OCI-LY1 (cell line): ENCODE measurements around the gene PDE12.

ENCODE experiments used
- H2AFZ ChIP-seq: fragments of 200-600 bp; sonication (generic), shearing (Covaris generic); 2 replicates; pipeline ENCODE4 v1.6.0; 2014; ENCODE audit warnings: antibody characterized with exemption, mild to moderate bottlenecking, low read length
- H3F3A ChIP-seq: fragments of 200-600 bp; sonication (generic), shearing (Covaris generic); 2 replicates; pipeline ENCODE4 v1.6.0; 2014; ENCODE audit warnings: mild to moderate bottlenecking, antibody characterized with exemption, low read length, moderate library complexity; ENCODE audit not compliant: insufficient read depth
- H3K27ac ChIP-seq: fragments of 200-600 bp; sonication (generic); 2 replicates; pipeline ENCODE4 v1.5.1; 2014; ENCODE audit warnings: low read length, mixed run types, mild to moderate bottlenecking, low read depth; ENCODE audit not compliant: poor library complexity, severe bottlenecking
- H3K27me3 ChIP-seq: fragments of 200-600 bp; sonication (generic); 2 replicates; pipeline ENCODE4 v1.6.0; 2014; ENCODE audit warnings: antibody characterized with exemption, mild to moderate bottlenecking, low read length, moderate library complexity; ENCODE audit not compliant: insufficient read depth
- H3K36me3 ChIP-seq: fragments of 200-600 bp; sonication (generic); 2 replicates; pipeline ENCODE4 v1.6.1; 2014; ENCODE audit warnings: mild to moderate bottlenecking, antibody characterized with exemption, low read length, moderate library complexity, mixed read lengths; ENCODE audit not compliant: insufficient read depth
- H3K4me1 ChIP-seq: fragments of 200-600 bp; sonication (generic); 2 replicates; pipeline ENCODE4 v1.5.1; 2014; ENCODE audit warnings: mild to moderate bottlenecking, low read length, moderate library complexity; ENCODE audit not compliant: insufficient read depth, severe bottlenecking
- H3K4me2 ChIP-seq: fragments of 200-600 bp; sonication (generic), shearing (Covaris generic); 2 replicates; pipeline ENCODE4 v1.6.1; 2014; ENCODE audit warnings: low read length
- H3K4me3 ChIP-seq: fragments of 200-600 bp; sonication (generic); 2 replicates; pipeline ENCODE4 v1.5.1; 2014; ENCODE audit warnings: low read length, low read depth, mild to moderate bottlenecking, mixed read lengths; ENCODE audit not compliant: poor library complexity, severe bottlenecking
- H3K79me2 ChIP-seq: fragments of 200-600 bp; shearing (Covaris generic); 2 replicates; pipeline ENCODE4 v1.6.1; 2016; ENCODE audit warnings: mixed run types, low read length, mixed read lengths; ENCODE audit not compliant: insufficient read depth
- H3K9ac ChIP-seq: fragments of 200-600 bp; sonication (generic), shearing (Covaris generic); 2 replicates; pipeline ENCODE4 v1.6.1; 2014; ENCODE audit warnings: mild to moderate bottlenecking, low read length, mixed read lengths
- H3K9me2 ChIP-seq: fragments of 200-600 bp; sonication (generic), shearing (Covaris generic); 2 replicates; pipeline ENCODE4 v1.6.1; 2014; ENCODE audit warnings: low read depth, mild to moderate bottlenecking, low read length, mixed read lengths
- H3K9me3 ChIP-seq: fragments of 200-600 bp; shearing (Covaris generic); 2 replicates; pipeline ENCODE4 v1.6.1; 2014; ENCODE audit warnings: low read length, mixed read lengths
- H4K20me1 ChIP-seq: fragments of 200-600 bp; sonication (generic), shearing (Covaris generic); 2 replicates; pipeline ENCODE4 v1.6.0; 2016; ENCODE audit warnings: mild to moderate bottlenecking, low read length; ENCODE audit not compliant: insufficient read depth
- CTCF ChIP-seq: fragments of 200-600 bp; sonication (generic), shearing (Covaris generic); IDR thresholded peaks from 2 replicates; pipeline ENCODE4 v1.5.1; 2017; ENCODE audit warnings: mild to moderate bottlenecking, antibody characterized with exemption, low read length, moderate library complexity, mixed read lengths
- EZH2 ChIP-seq: fragments of 200-600 bp; sonication (generic), shearing (Covaris generic); IDR thresholded peaks from 2 replicates; pipeline ENCODE4 v1.8.0; 2017; ENCODE audit warnings: borderline replicate concordance, mixed run types, mild to moderate bottlenecking, antibody characterized with exemption, low read length, moderate library complexity, mixed read lengths

PDE12 gene

DNA sequence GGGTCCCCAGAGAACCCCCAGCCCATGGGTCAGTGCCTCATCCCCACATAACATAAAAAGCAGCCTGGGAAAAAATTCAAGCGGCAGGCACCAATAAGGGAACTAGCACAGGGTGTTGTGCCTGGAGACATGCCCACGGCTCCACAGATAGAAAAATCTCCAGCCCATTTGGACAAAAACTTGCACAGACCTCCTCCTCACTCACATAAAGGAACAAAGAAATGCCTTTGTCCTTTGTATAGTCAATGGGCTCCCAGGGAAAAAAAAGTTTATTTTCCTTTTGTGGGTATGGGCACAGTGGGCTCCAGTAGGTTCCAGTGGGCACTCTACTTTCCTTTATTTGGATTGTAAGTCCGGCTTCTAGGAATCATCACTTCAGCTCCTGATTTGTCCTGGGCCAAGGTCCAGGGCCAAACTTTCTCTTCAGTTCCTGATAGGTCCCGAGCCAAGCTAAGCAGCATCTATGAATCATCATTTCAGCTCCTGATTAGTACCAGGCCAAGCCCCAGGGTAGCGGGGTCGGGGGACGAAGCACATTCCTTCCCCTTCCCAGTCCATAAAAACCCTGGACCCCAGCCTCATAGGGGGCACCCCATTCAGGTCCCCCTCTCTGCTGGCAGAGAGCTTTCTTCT lies 10.3 kb upstream of the PDE12 start:
- H3K9me3 ChIP-seq = no peaks in the 10 kb centered on the region
- no peak overlapping the region for H2AFZ ChIP-seq
- no peak overlapping the region for H3K27ac ChIP-seq
- H3K36me3 ChIP-seq = no peaks in the 10 kb centered on the region
- H3K9me2 ChIP-seq = no peaks in the 10 kb centered on the region
- no peak overlapping the region for H3K4me2 ChIP-seq
- H4K20me1 ChIP-seq = no peaks in the 10 kb centered on the region
- H3K27me3 ChIP-seq = no peaks in the 10 kb centered on the region
- H3F3A ChIP-seq = no peaks in the 10 kb centered on the region
- TF ChIP-seq CTCF (no peak), EZH2 (no peak)
- peaks cover 6% of the 10 kb centered on the region for H3K4me1 ChIP-seq
- no peak overlapping the region for H3K9ac ChIP-seq
- H3K79me2 ChIP-seq = no peaks in the 10 kb centered on the region
- no peak overlapping the region for H3K4me3 ChIP-seq

DNA sequence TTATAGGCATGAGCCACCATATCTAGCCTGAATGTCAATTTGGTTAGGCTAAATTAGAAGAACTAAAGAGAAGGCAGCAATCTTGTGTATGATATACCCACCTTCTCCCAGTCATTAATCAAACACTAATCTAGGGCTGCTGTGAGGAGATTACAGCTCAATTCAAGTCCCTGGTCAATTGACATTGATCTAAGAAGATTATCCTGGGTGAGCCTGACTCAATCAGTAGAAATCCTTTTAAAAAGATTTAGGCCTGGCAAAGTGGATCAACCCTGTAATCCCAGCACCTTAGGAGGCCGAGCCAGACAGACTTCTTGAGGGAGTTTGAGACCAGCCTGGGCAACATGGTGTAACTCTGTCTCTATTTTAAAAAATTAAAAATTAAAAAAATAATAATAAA lies 9.5 kb upstream of the PDE12 start:
- no peaks in the 10 kb centered on the region for H4K20me1 ChIP-seq
- no peak overlapping the region for H3K4me3 ChIP-seq
- no peaks in the 10 kb centered on the region for H3K79me2 ChIP-seq
- H3K36me3 ChIP-seq = no peaks in the 10 kb centered on the region
- no peak overlapping the region for H2AFZ ChIP-seq
- H3K4me1 ChIP-seq = peaks cover 6% of the 10 kb centered on the region
- no peak overlapping the region for H3K4me2 ChIP-seq
- no peak for TF ChIP-seq EZH2
- TF ChIP-seq CTCF = no peak
- no peak overlapping the region for H3K27ac ChIP-seq
- H3K9me2 ChIP-seq = no peaks in the 10 kb centered on the region
- H3F3A ChIP-seq = no peaks in the 10 kb centered on the region
- no peaks in the 10 kb centered on the region for H3K27me3 ChIP-seq
- no peak overlapping the region for H3K9ac ChIP-seq
- no peaks in the 10 kb centered on the region for H3K9me3 ChIP-seq

DNA sequence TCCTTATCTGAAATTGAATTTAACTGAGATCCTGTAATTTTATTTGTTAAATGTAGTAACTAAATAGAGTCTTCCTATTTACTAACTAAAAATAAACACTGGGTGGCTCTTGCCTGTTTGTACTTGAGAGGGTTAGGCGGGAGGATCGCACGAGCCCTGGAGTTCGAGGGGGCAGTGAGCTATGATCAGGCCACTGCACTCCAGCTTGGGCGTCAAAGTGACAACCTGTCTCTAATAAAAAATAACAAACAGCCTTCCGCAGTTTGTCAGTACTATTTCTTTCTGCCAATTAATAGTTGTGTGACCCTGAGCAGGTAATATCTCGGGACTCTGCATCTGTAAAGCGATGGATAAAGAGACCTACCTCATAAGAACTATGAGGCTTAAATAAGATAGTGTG lies 768 bp upstream of the PDE12 start:
- H3K9ac ChIP-seq = peak overlapping the region; percentile 84
- H3K4me3 ChIP-seq = peak overlapping the region; percentile 75
- no peaks in the 10 kb centered on the region for H4K20me1 ChIP-seq
- no peaks in the 10 kb centered on the region for H3K27me3 ChIP-seq
- H3K9me3 ChIP-seq = no peaks in the 10 kb centered on the region
- H3K36me3 ChIP-seq = peaks cover 26% of the 10 kb centered on the region
- TF ChIP-seq CTCF (no peak), EZH2 (no peak)
- H3K4me1 ChIP-seq = peaks cover 32% of the 10 kb centered on the region
- H3K27ac ChIP-seq = peak overlapping the region; percentile 78
- no peaks in the 10 kb centered on the region for H3F3A ChIP-seq
- H3K79me2 ChIP-seq = peaks cover 35% of the 10 kb centered on the region
- H3K4me2 ChIP-seq = peak overlapping the region; percentile 76
- no peaks in the 10 kb centered on the region for H3K9me2 ChIP-seq
- no peak overlapping the region for H2AFZ ChIP-seq
